Stomach (tissue), 9 donors: ENCODE results near the gene URB1. TPM values are rescaled to one million over a fixed set of nuclear protein-coding genes. Genes with fewer than 3 reads are reported as not detected.
A peak's percentile ranks its signal among the peaks of the same experiment; 100 is the strongest.

Experiments used
- DNase-seq, 2 donors: peaks; one replicate each; pipeline versions ENCODE4 v3.0.0 to v3.0.0-alpha.2; 2013 to 2019
- H3K27ac ChIP-seq, 5 donors: fragments of 200-600 bp in 4 of 5; sonication (generic) in 4 of 5; one replicate each; pipeline ENCODE4 v1.5.1; 2013 to 2019; ENCODE audit warnings: mild to moderate bottlenecking in 1 of 5, moderate library complexity in 1 of 5
- H3K27me3 ChIP-seq, 3 donors: fragments of 200-600 bp; sonication (generic); one replicate each; pipeline ENCODE4 v1.5.1; 2017 to 2019; ENCODE audit warnings: mixed run types in 1 of 3
- H3K36me3 ChIP-seq, 4 donors: fragments of 200-600 bp; sonication (generic); 1 replicate in 3 of 4; 2 replicates in 1 of 4; pipeline ENCODE4 v1.5.1; 2016 to 2019
- H3K4me1 ChIP-seq, 4 donors: fragments of 200-600 bp; sonication (generic); one replicate each; pipeline ENCODE4 v1.5.1; 2016 to 2019
- H3K4me3 ChIP-seq, 4 donors: fragments of 200-600 bp; sonication (generic) in 3 of 4; one replicate each; pipeline ENCODE4 v1.5.1; 2016 to 2019; ENCODE audit warnings: mild to moderate bottlenecking in 1 of 4
- H3K9me3 ChIP-seq, 4 donors: fragments of 200-600 bp; sonication (generic); one replicate each; pipeline ENCODE4 v1.5.1; 2016 to 2019
- CTCF ChIP-seq, 7 experiments: fragments of 450-650 bp in 4 of 7; fragments of 200-600 bp in 3 of 7; sonication (generic) in 3 of 7; IDR thresholded peaks; one replicate each; pipeline ENCODE4 v1.5.1; 2016 to 2019; ENCODE audit warnings: antibody characterized with exemption in 7 of 7, control low read depth in 2 of 7, mild to moderate bottlenecking in 1 of 7
- EP300 ChIP-seq: sonication (generic); formaldehyde crosslinking; IDR thresholded peaks from one replicate; pipeline ENCODE4 v1.6.1; 2017; ENCODE audit warnings: antibody characterized with exemption
- POLR2A ChIP-seq, 4 donors: fragments of 450-650 bp; IDR thresholded peaks; one replicate each; pipeline ENCODE4 v1.6.1; 2016; ENCODE audit warnings: antibody characterized with exemption in 4 of 4, control low read depth in 2 of 4, mild to moderate bottlenecking in 1 of 4, moderate library complexity in 1 of 4
- POLR2AphosphoS5 ChIP-seq, 3 donors: sonication (generic); formaldehyde crosslinking; IDR thresholded peaks; one replicate each; pipeline ENCODE4 v1.6.1; 2016; ENCODE audit warnings: antibody characterized with exemption in 3 of 3
- WGBS, 5 donors: extraction: QIAGEN DNeasy Blood & Tissue Kit in 3 of 5; methylation state at CpG; one replicate each; pipeline versions ENCODE4 v1.1.5 to v1.1.7; 2013 to 2018; 5-methylcytosine and 5-hydroxymethylcytosine counted together
- intact Hi-C: fragments of 100-400 bp; cut with DNase I; formaldehyde crosslinking; loops from one replicate; pipeline ENCODE4 v1.15.1; 2023; ENCODE audit warnings: low total_unique reads
- polyA plus RNA-seq, 3 donors: library from polyadenylated mRNA; stranded (reverse); fragments of 200-250 nt; gene quantifications; one replicate each; pipeline ENCODE4 v1.2.3, GENCODE V29; 2013
- total RNA-seq, 5 donors: library from RNA; depleted of rRNA; stranded (reverse); fragments of >200 nt; gene quantifications; one replicate each; pipeline versions ENCODE4 v1.1.0 to v1.2.3, GENCODE V29; 2014 to 2016
- donor health status: healthy with polysubstance abuse.
- donor health status: Bipolar disorder and iron deficiency.
- donor health status: healthy.

Gene URB1
- total and polyA plus RNA-seq, 8 donors = 1.2 to 16.3 (median 10.2) TPM

- H3K36me3 ChIP-seq = peaks cover 10 to 92% (median 80%) of the 10 kb centered on the region in 4 donors
- H3K4me3 ChIP-seq = no peak overlapping the region
- no peak for DNase-seq
- peaks cover 0 to 11% (median 0%) of the 10 kb centered on the region in 4 donors for H3K4me1 ChIP-seq
- no peaks in the 10 kb centered on the region for H3K27me3 ChIP-seq
- TF ChIP-seq EP300 = no peak
- no peak for TF ChIP-seq POLR2A (IDR thresholded peaks at IDR 0.05)
- TF ChIP-seq CTCF (IDR thresholded peaks at IDR 0.05) = no peak
- TF ChIP-seq POLR2AphosphoS5 (IDR thresholded peaks at IDR 0.05) = no peak
- intact Hi-C loops = no loop called here
- WGBS, 5 donors = 72 to 93% (median 77%) methylated on average over 7 of the region's 7 CpGs
- no peak overlapping the region for H3K27ac ChIP-seq
- no peaks in the 10 kb centered on the region for H3K9me3 ChIP-seq
These were observed 14.8 kb downstream of the URB1 start for GRCh38 chr21:32377991-32378390.

- peaks cover 0 to 6% (median under 1%) of the 10 kb centered on the region in 4 donors for H3K4me1 ChIP-seq
- no peaks in the 10 kb centered on the region for H3K9me3 ChIP-seq
- H3K4me3 ChIP-seq = no peak overlapping the region
- intact Hi-C loops = no loop called here
- no peaks in the 10 kb centered on the region for H3K27me3 ChIP-seq
- 88 to 98% (median 95%) methylated on average over 8 of the region's 8 CpGs for WGBS, 5 donors
- TF ChIP-seq POLR2AphosphoS5 (IDR thresholded peaks at IDR 0.05) = no peak
- no peak for TF ChIP-seq EP300
- no peak for TF ChIP-seq CTCF (IDR thresholded peaks at IDR 0.05)
- TF ChIP-seq POLR2A (IDR thresholded peaks at IDR 0.05) = no peak
- DNase-seq = no peak
- no peak overlapping the region for H3K27ac ChIP-seq
- peaks cover 5 to 92% (median 76%) of the 10 kb centered on the region in 4 donors for H3K36me3 ChIP-seq
These were observed 15.3 kb downstream of the URB1 start for GRCh38 chr21:32377506-32377905.

GRCh38 chr21:32372755-32373154, 20.1 kb downstream of the URB1 start:
- Histone ChIP-seq H3K36me3 (peaks cover 11 to 93% (median 75%) of the 10 kb centered on the region in 4 donors), H3K27me3 (no peaks in the 10 kb centered on the region), H3K27ac (peak overlapping the region in 4 of 5 donors; percentile 38 to 70 (median 68)), H3K4me1 (peaks cover 0 to 19% (median 9%) of the 10 kb centered on the region in 4 donors), H3K9me3 (no peaks in the 10 kb centered on the region), H3K4me3 (no peak overlapping the region)
- WGBS, 5 donors = 57 to 66% (median 64%) methylated on average over 3 of the region's 3 CpGs
- DNase-seq = no peak
- intact Hi-C loops = no loop called here
- TF ChIP-seq POLR2A (IDR thresholded peaks at IDR 0.05) (no peak), CTCF (IDR thresholded peaks at IDR 0.05) (no peak), EP300 (no peak), POLR2AphosphoS5 (IDR thresholded peaks at IDR 0.05) (peak in 1 of 3 donors; percentile 3)

GRCh38 chr21:32371913-32372314, 20.9 kb downstream of the URB1 start:
- Histone ChIP-seq H3K36me3 (peaks cover 20 to 93% (median 75%) of the 10 kb centered on the region in 4 donors), H3K4me1 (peaks cover 0 to 19% (median 9%) of the 10 kb centered on the region in 4 donors), H3K4me3 (no peak overlapping the region), H3K27me3 (no peaks in the 10 kb centered on the region), H3K27ac (peak overlapping the region in 4 of 5 donors; percentile 38 to 70 (median 68)), H3K9me3 (no peaks in the 10 kb centered on the region)
- intact Hi-C loops = no loop called here
- peak; percentile 35 to 36 for DNase-seq
- TF ChIP-seq POLR2AphosphoS5 (IDR thresholded peaks at IDR 0.05) (peak; percentile 12 to 55 (median 24)), POLR2A (IDR thresholded peaks at IDR 0.05) (no peak)
- WGBS, 5 donors = 34 to 57% (median 55%) methylated on average over 6 of the region's 6 CpGs
